ENCODE measurements around the gene KIAA0319L.

Gene KIAA0319L

GRCh38 chr1:35556484-35557117 lies 602 bp downstream of the KIAA0319L start:
- Histone ChIP-seq H3K9me3 (ENCODE audit: control insufficient read depth, low read length) (no peaks in the 10 kb centered on the region), H3K79me1 (replicated peaks; ENCODE audit: low read length, poor library complexity, severe bottlenecking) (peaks cover 34% of the 10 kb centered on the region), H3K27ac (ENCODE audit: low read length, poor library complexity, severe bottlenecking) (peak overlapping the region; percentile 19), H3K4me2 (ENCODE audit: low read length, poor library complexity, severe bottlenecking) (peak overlapping the region; percentile 65), H4K91ac (ENCODE audit: low read length) (peak overlapping the region; percentile 2), H4K8ac (ENCODE audit: low read length) (no peak overlapping the region), H3K14ac (ENCODE audit: low read length in 2 of 2) (no peak overlapping the region), H3K9ac (ENCODE audit: low read length) (peak overlapping the region; percentile 96), H3K23ac (ENCODE audit: low read length in 2 of 2) (no peak overlapping the region), H2BK15ac (ENCODE audit: low read depth, poor library complexity, severe bottlenecking) (no peak overlapping the region), H3K36me3 (ENCODE audit: control insufficient read depth in 1 of 2, insufficient read depth in 2 of 2, low read depth in 1 of 2, low read length in 2 of 2) (peaks cover 27 to 43% of the 10 kb centered on the region in 2 experiments), H3K4me1 (ENCODE audit: control insufficient read depth, insufficient read depth, low read depth, low read length) (peaks cover 25% of the 10 kb centered on the region), H2AK5ac (ENCODE audit: low read length, severe bottlenecking) (no peak overlapping the region), H3K4ac (ENCODE audit: low read depth in 1 of 2, low read length in 2 of 2) (peak overlapping the region in 1 of 2 experiments; percentile 29), H2BK5ac (ENCODE audit: low read depth, low read length, poor library complexity, severe bottlenecking) (no peak overlapping the region), H3K27me3 (ENCODE audit: control insufficient read depth in 1 of 2, insufficient read depth in 1 of 2, low read length in 2 of 2) (no peaks in the 10 kb centered on the region), H3K18ac (ENCODE audit: low read depth in 1 of 2, low read length in 2 of 2) (peak overlapping the region; percentile 100), H2BK12ac (ENCODE audit: low read length in 2 of 2) (no peak overlapping the region), H2AFZ (ENCODE audit: low read depth, low read length) (no peak overlapping the region), H3K4me3 (ENCODE audit: insufficient read depth in 1 of 2, low read depth in 1 of 2, low read length in 2 of 2) (peak overlapping the region; percentile 75 to 96), H2BK120ac (ENCODE audit: low read depth, low read length) (no peak overlapping the region)
- 6% methylated on average over 16 of the region's 17 CpGs for WGBS
- no peak for DNase-seq

- H3K14ac ChIP-seq (ENCODE audit: low read length in 2 of 2) = no peak overlapping the region
- H3K27me3 ChIP-seq (ENCODE audit: control insufficient read depth in 1 of 2, insufficient read depth in 1 of 2, low read length in 2 of 2) = no peaks in the 10 kb centered on the region
- H2AFZ ChIP-seq (ENCODE audit: low read depth, low read length) = no peak overlapping the region
- no peak overlapping the region for H4K8ac ChIP-seq (ENCODE audit: low read length)
- H3K36me3 ChIP-seq (ENCODE audit: control insufficient read depth in 1 of 2, insufficient read depth in 2 of 2, low read depth in 1 of 2, low read length in 2 of 2) = peaks cover 20 to 43% of the 10 kb centered on the region in 2 experiments
- WGBS = 70% methylated on average over 9 of the region's 10 CpGs
- H3K27ac ChIP-seq (ENCODE audit: low read length, poor library complexity, severe bottlenecking) = no peak overlapping the region
- no peak overlapping the region for H2BK120ac ChIP-seq (ENCODE audit: low read depth, low read length)
- no peak overlapping the region for H3K23ac ChIP-seq (ENCODE audit: low read length in 2 of 2)
- H4K91ac ChIP-seq (ENCODE audit: low read length) = no peak overlapping the region
- H2BK12ac ChIP-seq (ENCODE audit: low read length in 2 of 2) = no peak overlapping the region
- peak overlapping the region; percentile 65 for H3K4me2 ChIP-seq (ENCODE audit: low read length, poor library complexity, severe bottlenecking)
- peak overlapping the region in 1 of 2 experiments; percentile 96 for H3K4me3 ChIP-seq (ENCODE audit: insufficient read depth in 1 of 2, low read depth in 1 of 2, low read length in 2 of 2)
- H3K4me1 ChIP-seq (ENCODE audit: control insufficient read depth, insufficient read depth, low read depth, low read length) = peaks cover 17% of the 10 kb centered on the region
- peaks cover 27% of the 10 kb centered on the region for H3K79me1 ChIP-seq (replicated peaks; ENCODE audit: low read length, poor library complexity, severe bottlenecking)
- H3K4ac ChIP-seq (ENCODE audit: low read depth in 1 of 2, low read length in 2 of 2) = no peak overlapping the region
- no peak overlapping the region for H2AK5ac ChIP-seq (ENCODE audit: low read length, severe bottlenecking)
- no peak overlapping the region for H2BK5ac ChIP-seq (ENCODE audit: low read depth, low read length, poor library complexity, severe bottlenecking)
- no peak for DNase-seq
- H3K9ac ChIP-seq (ENCODE audit: low read length) = peak overlapping the region; percentile 96
- no peak overlapping the region for H2BK15ac ChIP-seq (ENCODE audit: low read depth, poor library complexity, severe bottlenecking)
- no peak overlapping the region for H3K18ac ChIP-seq (ENCODE audit: low read depth in 1 of 2, low read length in 2 of 2)
- no peaks in the 10 kb centered on the region for H3K9me3 ChIP-seq (ENCODE audit: control insufficient read depth, low read length)
Measured at GRCh38 chr1:35555601-35556477, 1.4 kb downstream of the KIAA0319L start.

GRCh38 chr1:35555212-35555584 lies 2.0 kb downstream of the KIAA0319L start:
- DNase-seq = no peak
- Histone ChIP-seq H3K27ac (ENCODE audit: low read length, poor library complexity, severe bottlenecking) (no peak overlapping the region), H2AK5ac (ENCODE audit: low read length, severe bottlenecking) (no peak overlapping the region), H2BK5ac (ENCODE audit: low read depth, low read length, poor library complexity, severe bottlenecking) (no peak overlapping the region), H3K36me3 (ENCODE audit: control insufficient read depth in 1 of 2, insufficient read depth in 2 of 2, low read depth in 1 of 2, low read length in 2 of 2) (peaks cover 13 to 44% of the 10 kb centered on the region in 2 experiments), H3K14ac (ENCODE audit: low read length in 2 of 2) (no peak overlapping the region), H2BK12ac (ENCODE audit: low read length in 2 of 2) (no peak overlapping the region), H3K79me1 (replicated peaks; ENCODE audit: low read length, poor library complexity, severe bottlenecking) (peaks cover 23% of the 10 kb centered on the region), H2AFZ (ENCODE audit: low read depth, low read length) (no peak overlapping the region), H3K27me3 (ENCODE audit: control insufficient read depth in 1 of 2, insufficient read depth in 1 of 2, low read length in 2 of 2) (no peaks in the 10 kb centered on the region), H3K4me3 (ENCODE audit: insufficient read depth in 1 of 2, low read depth in 1 of 2, low read length in 2 of 2) (peak overlapping the region in 1 of 2 experiments; percentile 96), H4K91ac (ENCODE audit: low read length) (no peak overlapping the region), H4K8ac (ENCODE audit: low read length) (no peak overlapping the region), H3K4me1 (ENCODE audit: control insufficient read depth, insufficient read depth, low read depth, low read length) (peaks cover 12% of the 10 kb centered on the region), H2BK120ac (ENCODE audit: low read depth, low read length) (no peak overlapping the region), H3K23ac (ENCODE audit: low read length in 2 of 2) (no peak overlapping the region), H3K9me3 (ENCODE audit: control insufficient read depth, low read length) (no peaks in the 10 kb centered on the region), H2BK15ac (ENCODE audit: low read depth, poor library complexity, severe bottlenecking) (no peak overlapping the region), H3K4ac (ENCODE audit: low read depth in 1 of 2, low read length in 2 of 2) (no peak overlapping the region), H3K18ac (ENCODE audit: low read depth in 1 of 2, low read length in 2 of 2) (no peak overlapping the region), H3K9ac (ENCODE audit: low read length) (peak overlapping the region; percentile 96), H3K4me2 (ENCODE audit: low read length, poor library complexity, severe bottlenecking) (no peak overlapping the region)
- WGBS = 80% methylated on average over 3 of the region's 4 CpGs

All from mesenchymal stem cell (in vitro differentiated cells and primary cell).